Adipocyte (in vitro differentiated cells): ENCODE data around the gene HELLS.
"Not testable (repeated sequence)": the region's sequence is repeated elsewhere in the genome, so short reads cannot be mapped to it uniquely, and the experiment has no call there.

ENCODE experiments used
- DNase-seq: peaks from one replicate; pipeline ENCODE4 v3.0.0-alpha.2; 2015; ENCODE audit warnings: low read depth
- H3K27me3 ChIP-seq: replicated peaks from 2 replicates; pipeline ENCODE4 v1.7.0; 2013; ENCODE audit warnings: mild to moderate bottlenecking, low read length, moderate library complexity; ENCODE audit not compliant: control insufficient read depth, insufficient read depth
- H3K36me3 ChIP-seq: 2 replicates; pipeline ENCODE4 v1.7.0; 2013; ENCODE audit warnings: low read length, mild to moderate bottlenecking, moderate library complexity; ENCODE audit not compliant: control insufficient read depth, insufficient read depth, severe bottlenecking
- H3K4me1 ChIP-seq: 2 replicates; pipeline ENCODE4 v1.7.0; 2013; ENCODE audit warnings: mild to moderate bottlenecking, low read length, moderate library complexity; ENCODE audit not compliant: control insufficient read depth, insufficient read depth
- H3K4me3 ChIP-seq: 2 replicates; pipeline ENCODE4 v1.7.0; 2013; ENCODE audit warnings: mild to moderate bottlenecking, low read length, moderate library complexity
- H3K9ac ChIP-seq: 2 replicates; pipeline ENCODE4 v1.7.0; 2013; ENCODE audit warnings: mild to moderate bottlenecking, low read length, moderate library complexity
- H3K9me3 ChIP-seq: 2 replicates; pipeline ENCODE4 v1.7.0; 2013; ENCODE audit warnings: mild to moderate bottlenecking, low read length, moderate library complexity; ENCODE audit not compliant: control insufficient read depth

HELLS gene

DNA sequence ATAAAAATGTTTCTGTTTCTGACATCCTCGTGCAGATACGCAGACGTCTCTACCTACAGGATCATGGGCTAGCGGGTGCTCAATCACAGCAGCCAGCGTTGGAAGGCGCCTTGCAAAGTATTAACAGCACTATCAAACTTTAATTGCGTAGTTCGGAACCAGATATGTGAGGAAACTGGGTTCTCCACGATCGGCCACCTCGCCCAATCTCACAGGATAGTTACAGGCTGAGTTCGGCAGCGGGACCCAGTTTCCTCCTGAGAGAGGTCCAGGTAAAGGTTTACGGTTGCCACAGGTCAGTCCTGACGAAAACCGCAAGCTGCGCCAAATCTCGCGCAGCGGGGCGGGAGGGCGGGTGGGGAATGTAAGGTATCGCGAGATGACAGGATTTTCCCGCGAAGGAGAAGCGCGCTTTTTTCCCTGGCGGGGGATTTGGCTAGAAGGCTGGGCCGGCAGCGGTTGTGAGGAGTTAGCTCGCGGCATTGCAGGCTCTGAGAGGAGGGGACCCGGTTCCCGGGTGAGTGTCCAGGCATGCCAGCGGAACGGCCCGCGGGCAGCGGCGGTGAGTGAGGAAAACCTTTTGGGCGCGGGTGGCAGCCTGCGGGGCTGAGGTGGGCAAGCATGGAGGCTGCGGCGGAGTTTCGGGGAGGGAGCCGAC, at the start of gene HELLS:
HELLS (plus strand) TSS at position 398 of the 658 bp plus-strand sequence; CDS start at position 532, 134 bp downstream.
- Histone ChIP-seq H3K9ac (peak within 1 kb of the TSS; percentile 85), H3K36me3 (no peaks in the 10 kb centered on the region), H3K9me3 (no peaks in the 10 kb centered on the region), H3K27me3 (no peaks in the 10 kb centered on the region), H3K4me3 (peak within 1 kb of the TSS; percentile 88), H3K4me1 (peaks cover 10% of the 10 kb centered on the region)
- peak; percentile 96 for DNase-seq

DNA sequence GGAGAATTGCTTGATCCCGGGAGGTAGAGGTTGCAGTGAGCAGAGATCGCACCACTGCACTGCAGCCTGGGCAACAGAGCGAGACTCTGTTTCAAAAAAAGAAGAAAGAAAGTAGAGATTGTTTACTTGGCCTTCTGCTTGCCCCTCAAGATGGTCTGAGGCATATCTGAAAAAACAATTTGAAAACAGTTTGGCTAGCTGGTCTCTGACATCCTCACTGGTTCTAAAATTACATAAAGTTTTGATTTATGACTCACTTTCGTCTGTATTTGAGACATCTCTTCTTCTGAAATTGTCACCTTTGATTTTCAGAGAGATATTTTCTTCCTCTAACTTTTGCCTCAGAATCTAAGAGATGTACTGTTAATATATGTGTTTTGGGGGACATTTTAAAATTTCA, 49.6 kb upstream of the HELLS start:
- Histone ChIP-seq H3K4me3 (no peak overlapping the region), H3K4me1 (peaks cover 9% of the 10 kb centered on the region), H3K27me3 (no peaks in the 10 kb centered on the region), H3K36me3 (peaks cover 3% of the 10 kb centered on the region), H3K9ac (no peak overlapping the region), H3K9me3 (no peaks in the 10 kb centered on the region)
- DNase-seq, result peak; percentile 20

DNA sequence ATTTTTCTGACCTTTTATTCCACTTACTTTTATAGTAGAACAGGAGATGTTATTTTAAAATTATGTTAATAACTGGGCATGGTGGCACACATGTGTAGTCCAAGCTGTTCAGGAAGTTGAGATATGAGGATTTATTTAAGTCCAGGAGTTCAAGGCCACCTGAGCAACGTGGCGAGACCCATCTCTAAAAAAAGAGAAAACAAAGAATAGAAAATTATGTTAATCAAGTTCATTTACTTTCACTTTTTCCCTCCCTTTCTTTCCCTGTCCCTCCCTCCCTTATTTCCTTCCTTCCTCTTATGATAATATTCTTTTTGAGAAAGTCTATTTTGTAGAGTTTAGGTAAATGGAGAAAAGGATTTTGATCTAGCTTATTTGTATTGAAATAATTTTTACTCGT, 48.9 kb upstream of the HELLS start:
- Histone ChIP-seq H3K36me3 (peaks cover 3% of the 10 kb centered on the region), H3K4me3 (no peak overlapping the region), H3K9ac (no peak overlapping the region), H3K4me1 (peaks cover 9% of the 10 kb centered on the region), H3K9me3 (no peaks in the 10 kb centered on the region), H3K27me3 (no peaks in the 10 kb centered on the region)
- DNase-seq, result no peak

DNA sequence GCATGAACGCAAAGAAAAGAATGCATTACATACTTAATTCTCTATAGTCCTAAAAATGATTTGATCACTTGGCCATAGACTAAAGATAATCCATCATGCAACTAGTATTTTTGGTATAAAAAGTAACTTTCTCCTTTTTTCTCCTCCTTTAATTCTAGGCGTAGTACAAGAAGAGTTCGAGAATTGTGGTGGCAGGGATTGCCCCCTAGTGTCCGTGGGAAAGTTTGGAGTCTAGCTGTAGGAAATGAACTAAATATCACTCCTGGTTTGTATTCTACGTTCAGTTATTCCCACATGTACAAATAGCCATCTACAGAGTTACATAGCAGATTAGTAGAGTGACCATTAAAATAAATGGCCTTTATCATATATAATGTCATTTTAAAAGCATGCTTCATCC, 45.5 kb upstream of the HELLS start:
- no peaks in the 10 kb centered on the region for H3K9me3 ChIP-seq
- H3K9ac ChIP-seq, result no peak overlapping the region
- no peaks in the 10 kb centered on the region for H3K27me3 ChIP-seq
- DNase-seq, result no peak
- no peak overlapping the region for H3K4me3 ChIP-seq
- no peaks in the 10 kb centered on the region for H3K36me3 ChIP-seq
- peaks cover 9% of the 10 kb centered on the region for H3K4me1 ChIP-seq

DNA sequence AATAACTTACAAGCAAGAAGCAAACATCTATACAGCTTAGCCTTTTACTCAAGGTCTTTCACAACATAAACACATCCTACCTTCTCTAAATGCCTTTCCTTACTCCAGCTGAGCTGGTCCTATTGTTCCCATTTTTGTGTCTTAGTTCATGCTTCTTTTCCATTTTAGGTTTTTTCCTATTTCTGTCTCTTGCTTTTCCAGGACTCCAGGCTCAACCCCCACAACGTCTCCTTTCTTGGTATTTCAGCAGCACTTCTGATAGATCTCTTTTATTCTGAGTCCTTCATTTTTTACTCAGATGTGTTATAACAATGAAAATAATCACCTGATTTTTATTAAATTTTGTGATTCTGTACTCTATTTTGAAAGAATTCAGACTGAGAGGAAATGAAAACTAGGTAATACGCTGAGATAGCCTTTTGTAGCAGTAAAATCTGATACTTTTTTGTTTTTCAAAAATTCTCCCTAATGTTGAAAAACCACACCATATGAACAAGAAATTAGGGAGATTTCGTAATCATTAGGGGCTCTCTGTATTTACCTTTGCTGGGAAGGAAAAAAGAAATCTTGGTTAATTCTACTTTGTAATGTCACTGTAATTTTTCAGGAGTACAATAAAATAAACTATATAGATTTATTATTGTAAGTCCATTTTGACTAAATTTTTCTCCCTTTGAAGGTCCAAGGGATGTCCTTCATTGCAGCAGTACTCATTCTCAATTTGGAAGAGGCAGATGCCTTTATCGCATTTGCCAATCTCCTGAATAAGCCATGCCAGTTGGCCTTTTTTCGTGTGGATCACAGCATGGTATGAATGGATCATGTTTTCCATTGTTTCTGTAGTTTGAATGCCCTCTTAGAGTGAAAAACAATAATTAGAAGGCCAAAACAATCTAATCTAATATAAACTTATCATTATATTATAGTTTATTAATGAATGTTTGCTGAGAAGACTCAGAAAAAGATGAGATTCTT, 24.0 kb upstream of the HELLS start:
- DNase-seq, result no peak
- H3K27me3 ChIP-seq, result no peaks in the 10 kb centered on the region
- no peak overlapping the region for H3K4me3 ChIP-seq

DNA sequence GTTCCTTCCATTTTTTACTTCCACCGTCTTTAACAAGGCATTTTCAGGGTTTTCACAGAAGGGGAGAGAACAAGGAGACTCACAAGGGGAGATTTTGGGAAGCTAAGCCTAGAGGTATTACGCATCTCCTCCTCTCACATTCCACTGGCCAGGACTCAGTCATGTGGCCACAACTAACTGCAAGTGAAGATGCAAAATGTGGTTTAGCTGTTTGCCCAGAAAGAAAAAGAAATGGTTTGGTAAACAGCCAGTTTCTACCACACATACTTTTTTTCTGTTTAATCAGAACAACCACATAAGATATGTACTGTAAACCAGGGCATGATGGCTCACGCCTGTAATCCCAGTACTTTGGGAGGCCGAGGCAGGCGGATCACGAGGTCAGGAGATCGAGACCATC, 21.4 kb upstream of the HELLS start:
- Histone ChIP-seq H3K9me3 (no peaks in the 10 kb centered on the region), H3K4me3 (no peak overlapping the region), H3K9ac (no peak overlapping the region), H3K36me3 (peaks cover 10% of the 10 kb centered on the region), H3K4me1 (no peaks in the 10 kb centered on the region), H3K27me3 (no peaks in the 10 kb centered on the region)
- no peak for DNase-seq

More for the DNA sequence above, 24.0 kb upstream of the HELLS start:
- H3K36me3 ChIP-seq, result peaks cover 10% of the 10 kb centered on the region
- H3K4me1 ChIP-seq, result no peaks in the 10 kb centered on the region
- H3K9me3 ChIP-seq, result no peaks in the 10 kb centered on the region
- H3K9ac ChIP-seq, result no peak overlapping the region

DNA sequence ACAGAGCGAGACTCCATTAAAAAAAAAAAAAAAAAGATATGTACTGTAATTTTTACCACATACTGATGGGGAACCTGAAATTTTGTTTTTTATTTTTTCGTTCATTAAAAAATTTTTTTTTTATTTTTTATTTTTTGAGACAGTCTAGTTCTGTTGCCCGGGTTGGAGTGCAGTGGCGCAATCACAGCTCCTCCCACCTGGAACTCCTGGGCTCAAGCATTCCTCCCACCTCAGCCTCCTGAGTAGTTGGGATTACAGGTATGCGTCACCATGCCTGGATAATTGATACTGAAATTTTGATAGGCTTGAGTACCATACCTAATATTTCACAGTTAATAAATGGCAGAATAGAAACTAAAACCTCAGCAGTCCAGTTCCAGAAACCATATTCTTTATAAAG, 20.9 kb upstream of the HELLS start:
- H3K4me3 ChIP-seq, result no peak overlapping the region
- DNase-seq, result no peak
- no peaks in the 10 kb centered on the region for H3K9me3 ChIP-seq
- H3K27me3 ChIP-seq, result no peaks in the 10 kb centered on the region
- H3K9ac ChIP-seq, result no peak overlapping the region
- H3K4me1 ChIP-seq, result no peaks in the 10 kb centered on the region
- peaks cover 9% of the 10 kb centered on the region for H3K36me3 ChIP-seq

DNA sequence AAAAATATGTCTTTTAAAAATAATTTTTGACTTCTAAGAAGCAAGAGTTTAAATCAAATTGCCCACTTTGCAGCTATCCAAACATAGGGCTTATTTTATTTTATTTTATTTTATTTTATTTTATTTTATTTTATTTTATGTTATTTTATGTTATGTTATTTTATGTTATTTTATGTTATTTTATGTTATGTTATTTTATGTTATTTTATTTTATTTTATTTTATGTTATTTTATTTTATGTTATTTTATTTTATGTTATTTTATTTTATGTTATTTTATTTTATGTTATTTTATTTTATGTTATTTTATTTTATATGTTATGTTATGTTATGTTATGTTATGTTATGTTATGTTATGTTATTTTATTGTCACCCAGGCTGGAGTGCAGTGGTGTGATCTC, 14.0 kb upstream of the HELLS start:
- not testable (repeated sequence) for H3K9ac ChIP-seq, H3K27me3 ChIP-seq, H3K9me3 ChIP-seq, H3K4me3 ChIP-seq, H3K4me1 ChIP-seq, DNase-seq
- H3K36me3 ChIP-seq, result peaks cover 16% of the 10 kb centered on the region

DNA sequence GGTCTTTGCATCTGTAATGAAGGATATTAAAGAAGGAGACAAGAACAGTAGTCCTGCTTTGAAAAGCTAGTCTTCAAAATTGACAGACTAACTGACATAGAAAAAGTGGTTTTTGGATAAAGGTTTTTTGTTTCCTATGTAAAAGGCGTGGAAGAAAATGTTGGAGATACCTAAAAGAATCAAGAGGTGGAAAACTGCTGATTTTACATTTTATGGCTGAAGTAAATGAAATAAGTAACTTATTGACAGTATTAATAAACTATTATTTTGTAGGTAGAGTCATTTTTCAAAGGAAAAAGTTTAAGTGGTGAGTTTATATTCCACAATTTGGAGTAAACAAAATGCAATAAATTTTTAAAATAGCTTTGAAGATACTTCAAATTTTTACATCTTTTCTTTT, 12.6 kb upstream of the HELLS start:
- H3K9ac ChIP-seq, result no peak overlapping the region
- DNase-seq, result no peak
- H3K36me3 ChIP-seq, result peaks cover 18% of the 10 kb centered on the region
- H3K4me1 ChIP-seq, result no peaks in the 10 kb centered on the region
- H3K4me3 ChIP-seq, result no peak overlapping the region
- H3K9me3 ChIP-seq, result no peaks in the 10 kb centered on the region
- H3K27me3 ChIP-seq, result no peaks in the 10 kb centered on the region

DNA sequence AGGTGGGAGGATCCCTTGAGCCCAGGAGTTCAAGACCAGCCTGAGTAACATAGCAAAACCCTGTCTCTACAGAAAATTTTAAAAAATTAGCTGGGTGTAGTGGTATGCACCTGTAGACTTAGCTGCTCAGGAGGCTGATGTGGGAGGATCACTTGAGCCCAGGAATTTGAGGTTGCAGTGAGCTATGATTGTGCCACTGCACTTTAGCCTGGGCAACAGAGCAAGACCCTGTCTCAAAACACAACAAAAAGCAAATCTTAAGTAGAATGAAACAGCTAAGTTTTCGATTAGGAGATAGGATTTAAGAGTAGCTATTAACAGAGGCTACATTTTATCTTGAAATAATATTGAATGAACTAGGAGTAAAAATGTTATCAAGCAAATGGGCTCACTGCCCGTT, 3.3 kb upstream of the HELLS start:
- H3K27me3 ChIP-seq, H3K4me3 ChIP-seq, H3K9me3 ChIP-seq, H3K9ac ChIP-seq, DNase-seq, H3K36me3 ChIP-seq: not testable (repeated sequence)
- peaks cover 10% of the 10 kb centered on the region for H3K4me1 ChIP-seq

DNA sequence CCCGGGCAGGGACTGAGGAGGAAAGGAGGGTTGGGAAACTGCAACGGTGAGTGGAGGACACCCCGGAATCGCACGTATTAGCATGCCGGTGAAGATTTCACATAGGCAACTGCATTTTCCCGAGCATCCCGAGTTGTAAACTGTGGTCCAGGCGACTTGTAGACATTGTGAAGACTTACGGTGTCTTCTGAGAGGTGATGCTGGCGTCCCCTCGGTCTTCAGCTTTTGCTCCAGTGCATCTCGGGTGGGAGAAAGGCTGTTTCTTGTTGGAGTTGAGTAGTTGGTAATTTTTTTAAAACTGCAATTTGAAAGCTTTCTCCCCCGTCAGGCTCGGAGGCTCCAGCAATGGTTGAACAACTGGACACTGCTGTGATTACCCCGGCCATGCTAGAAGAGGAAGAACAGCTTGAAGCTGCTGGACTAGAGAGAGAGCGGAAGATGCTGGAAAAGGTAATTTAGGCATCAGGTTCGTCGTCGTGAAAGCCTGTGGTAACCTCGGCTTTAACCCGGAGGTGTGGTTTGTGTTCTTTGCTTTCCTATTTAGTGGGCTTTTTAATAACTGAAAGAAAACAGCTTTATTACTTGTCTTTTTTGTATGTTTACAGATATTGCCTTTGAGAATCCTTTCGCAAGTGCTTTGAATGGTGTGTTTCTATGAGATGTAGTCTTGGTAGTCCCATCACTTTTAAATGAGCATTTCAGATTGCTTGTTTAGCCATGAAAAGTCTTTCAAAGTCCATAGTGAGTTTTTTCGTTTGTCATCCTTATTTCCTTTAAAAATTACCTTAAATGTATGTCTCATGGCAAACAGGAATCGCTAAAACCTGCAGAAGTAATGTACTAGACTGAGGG, 687 bp downstream of the HELLS start:
- Histone ChIP-seq H3K36me3 (no peaks in the 10 kb centered on the region), H3K27me3 (no peaks in the 10 kb centered on the region), H3K9ac (peak overlapping the region; percentile 85), H3K4me1 (peaks cover 10% of the 10 kb centered on the region), H3K9me3 (no peaks in the 10 kb centered on the region), H3K4me3 (peak overlapping the region; percentile 88)
- peak; percentile 50 for DNase-seq
